Lung (tissue), 12 donors: ENCODE measurements around the gene OPALIN. TPM values are rescaled to one million over a fixed set of nuclear protein-coding genes. Genes with fewer than 3 reads are reported as not detected.

ENCODE experiments used
- ATAC-seq: fragments of 200-7000 bp; cut with Tn5 transposase; one replicate; pipeline ENCODE4 v1.9.1; 2020; ENCODE audit warnings: moderate number of reproducible peaks; ENCODE audit not compliant: insufficient read depth, low FRiP score
- DNase-seq, 3 donors: peaks; one replicate each; pipeline ENCODE4 v3.0.0-alpha.2; 2013 to 2017
- H3K27ac ChIP-seq, 2 donors: one replicate each; pipeline ENCODE4 v1.5.1; 2013; ENCODE audit warnings: mild to moderate bottlenecking in 2 of 2, moderate library complexity in 2 of 2, control low read depth in 1 of 2, inconsistent platforms in 1 of 2, low read depth in 1 of 2, low read length in 1 of 2
- H3K27me3 ChIP-seq, 3 donors: one replicate each; pipeline ENCODE4 v1.5.1; 2013; ENCODE audit warnings: low read length in 2 of 3; ENCODE audit not compliant: control insufficient read depth in 3 of 3, insufficient read depth in 3 of 3
- H3K36me3 ChIP-seq, 4 donors: one replicate each; pipeline ENCODE4 v1.5.1; 2013; ENCODE audit warnings: low read length in 4 of 4, mild to moderate bottlenecking in 1 of 4, moderate library complexity in 1 of 4; ENCODE audit not compliant: control insufficient read depth in 4 of 4, insufficient read depth in 4 of 4
- H3K4me1 ChIP-seq, 5 donors: one replicate each; pipeline ENCODE4 v1.5.1; 2013; ENCODE audit warnings: low read length in 5 of 5, mild to moderate bottlenecking in 2 of 5, moderate library complexity in 1 of 5; ENCODE audit not compliant: control insufficient read depth in 5 of 5, insufficient read depth in 5 of 5
- H3K4me3 ChIP-seq: one replicate; pipeline ENCODE4 v1.5.1; 2013; ENCODE audit warnings: mild to moderate bottlenecking, control low read depth, moderate library complexity
- H3K9ac ChIP-seq, 2 donors: one replicate each; pipeline ENCODE4 v1.5.1; 2013; ENCODE audit warnings: low read length in 2 of 2, control low read depth in 1 of 2; ENCODE audit not compliant: insufficient read depth in 1 of 2
- H3K9me3 ChIP-seq, 4 donors: one replicate each; pipeline ENCODE4 v1.5.1; 2013; ENCODE audit warnings: low read length in 3 of 4, mild to moderate bottlenecking in 1 of 4, moderate library complexity in 1 of 4; ENCODE audit not compliant: control insufficient read depth in 4 of 4, insufficient read depth in 3 of 4
- WGBS, 2 donors: extraction: QIAGEN DNeasy Blood & Tissue Kit; methylation state at CpG; one replicate each; pipeline ENCODE4 v1.1.7; 2013; 5-methylcytosine and 5-hydroxymethylcytosine counted together
- polyA plus RNA-seq, 2 donors: library from polyadenylated mRNA; stranded (reverse); fragments of 200-250 nt; gene quantifications; one replicate each; pipeline ENCODE4 v1.2.1, GENCODE V29; 2013
- total RNA-seq, 2 donors: library from RNA; depleted of rRNA in 1 of 2; stranded (reverse); fragments of >200 nt in 1 of 2; gene quantifications; one replicate each; pipeline ENCODE4 v1.2.1, GENCODE V29; 2014 to 2021
- TF ChIP-seq, protein P1 (sequence below): IDR thresholded peaks from 2 replicates; pipeline ENCODE4 v1.5.1; 2012; ENCODE audit warnings: mild to moderate bottlenecking; ENCODE audit errors: control extremely low read depth, extremely low read depth
- donor health status: control.
- donor health status: control.
- donor health status: Bipolar disorder and iron deficiency.
- donor health status: healthy.
- donor health status: DM: yes; HTN: yes; CAD: no.

Gene OPALIN
- total and polyA plus RNA-seq, 4 donors = not detected

DNA sequence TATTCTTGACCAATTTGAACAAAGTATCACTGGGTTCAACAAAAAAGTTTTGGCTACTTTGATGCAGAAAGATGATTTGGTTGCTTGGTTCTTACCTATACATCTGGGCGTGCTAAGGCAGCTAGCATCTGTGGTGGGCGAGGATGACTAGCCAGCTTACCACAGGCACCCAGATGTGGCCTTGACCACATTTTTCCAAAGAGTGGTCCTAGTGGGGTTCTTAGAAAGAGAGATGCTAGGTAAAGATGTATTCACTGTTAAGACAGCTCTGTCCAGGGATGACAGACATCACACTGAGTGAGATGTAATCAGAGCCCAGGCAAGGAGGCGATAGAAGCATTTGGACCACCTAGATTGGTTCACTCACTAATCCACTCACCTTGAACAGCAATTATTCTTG, 53.8 kb downstream of the OPALIN start:
- WGBS, 2 donors = 84 to 91% methylated on average over 3 of the region's 3 CpGs
- H3K4me1 ChIP-seq = peaks cover 2 to 14% (median 9%) of the 10 kb centered on the region in 5 donors

DNA sequence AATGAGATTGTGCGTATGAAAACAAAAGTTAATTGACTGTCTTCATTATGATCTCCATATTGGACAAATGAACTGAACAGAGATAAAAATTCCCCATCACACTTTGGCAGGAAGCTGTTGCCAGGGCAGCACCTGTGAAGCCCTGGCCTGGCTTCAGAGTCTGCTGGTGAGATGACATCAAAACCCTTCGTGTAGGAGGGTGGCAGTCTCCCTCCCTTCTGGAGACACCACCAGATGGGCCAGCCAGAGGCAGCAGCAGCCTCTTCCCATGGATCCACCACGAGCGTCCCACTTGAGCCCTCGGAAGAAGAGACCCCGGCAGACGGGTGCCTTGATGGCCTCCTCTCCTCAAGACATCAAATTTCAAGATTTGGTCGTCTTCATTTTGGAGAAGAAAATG, 54.6 kb downstream of the OPALIN start, which contains the start of gene DNTT:
DNTT (plus strand) TSS at position 205 of the 400 bp plus-strand sequence; CDS start at position 269, 64 bp downstream.
- Histone ChIP-seq H3K9me3 (no peaks in the 10 kb centered on the region), H3K27ac (no peak within 1 kb of the TSS), H3K4me3 (no peak within 1 kb of the TSS), H3K9ac (no peak within 1 kb of the TSS), H3K36me3 (no peaks in the 10 kb centered on the region), H3K4me1 (peaks cover 2 to 6% (median 5%) of the 10 kb centered on the region in 5 donors), H3K27me3 (no peaks in the 10 kb centered on the region)
- ATAC-seq (no peak), DNase-seq (no peak)
- TF ChIP-seq, protein P1, sequence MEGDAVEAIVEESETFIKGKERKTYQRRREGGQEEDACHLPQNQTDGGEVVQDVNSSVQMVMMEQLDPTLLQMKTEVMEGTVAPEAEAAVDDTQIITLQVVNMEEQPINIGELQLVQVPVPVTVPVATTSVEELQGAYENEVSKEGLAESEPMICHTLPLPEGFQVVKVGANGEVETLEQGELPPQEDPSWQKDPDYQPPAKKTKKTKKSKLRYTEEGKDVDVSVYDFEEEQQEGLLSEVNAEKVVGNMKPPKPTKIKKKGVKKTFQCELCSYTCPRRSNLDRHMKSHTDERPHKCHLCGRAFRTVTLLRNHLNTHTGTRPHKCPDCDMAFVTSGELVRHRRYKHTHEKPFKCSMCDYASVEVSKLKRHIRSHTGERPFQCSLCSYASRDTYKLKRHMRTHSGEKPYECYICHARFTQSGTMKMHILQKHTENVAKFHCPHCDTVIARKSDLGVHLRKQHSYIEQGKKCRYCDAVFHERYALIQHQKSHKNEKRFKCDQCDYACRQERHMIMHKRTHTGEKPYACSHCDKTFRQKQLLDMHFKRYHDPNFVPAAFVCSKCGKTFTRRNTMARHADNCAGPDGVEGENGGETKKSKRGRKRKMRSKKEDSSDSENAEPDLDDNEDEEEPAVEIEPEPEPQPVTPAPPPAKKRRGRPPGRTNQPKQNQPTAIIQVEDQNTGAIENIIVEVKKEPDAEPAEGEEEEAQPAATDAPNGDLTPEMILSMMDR = no peak
- 82 to 89% methylated on average over 8 of the region's 8 CpGs for WGBS, 2 donors

More for the DNA sequence above, 53.8 kb downstream of the OPALIN start:
- H3K27ac ChIP-seq = no peak overlapping the region
- no peak overlapping the region for H3K9ac ChIP-seq
- no peaks in the 10 kb centered on the region for H3K9me3 ChIP-seq
- H3K36me3 ChIP-seq = no peaks in the 10 kb centered on the region
- H3K4me3 ChIP-seq = no peak overlapping the region
- DNase-seq (no peak), ATAC-seq (no peak)
- TF ChIP-seq, protein P1 = no peak
- H3K27me3 ChIP-seq = no peaks in the 10 kb centered on the region

DNA sequence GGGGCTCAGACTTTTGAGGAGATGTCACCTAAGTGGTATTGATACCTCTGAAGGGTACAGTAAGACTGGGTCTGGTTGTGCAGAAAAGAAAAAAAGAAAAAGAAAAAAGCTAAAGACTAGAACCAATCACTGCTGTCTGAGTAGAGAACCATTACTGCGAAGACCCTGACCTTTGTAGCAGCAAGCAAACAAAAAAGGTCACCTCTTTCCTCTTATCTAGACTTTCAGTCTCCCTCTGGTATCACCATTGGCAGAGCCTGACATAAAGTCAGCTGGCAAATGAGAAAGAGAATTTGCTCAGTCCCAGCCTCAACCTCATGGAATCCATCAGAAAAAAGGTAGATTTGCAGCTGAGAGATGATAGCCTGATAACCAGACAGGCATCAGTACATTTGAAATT, 57.2 kb downstream of the OPALIN start:
- DNase-seq (no peak), ATAC-seq (no peak)
- Histone ChIP-seq H3K9ac (no peak overlapping the region), H3K4me3 (no peak overlapping the region), H3K27ac (no peak overlapping the region), H3K27me3 (no peaks in the 10 kb centered on the region), H3K36me3 (no peaks in the 10 kb centered on the region), H3K9me3 (no peaks in the 10 kb centered on the region), H3K4me1 (peaks cover 0 to 5% (median 0%) of the 10 kb centered on the region in 5 donors)
- TF ChIP-seq, protein P1 = no peak
- WGBS, 2 donors = 47 to 65% methylated on average over 1 of the region's 1 CpG

DNA sequence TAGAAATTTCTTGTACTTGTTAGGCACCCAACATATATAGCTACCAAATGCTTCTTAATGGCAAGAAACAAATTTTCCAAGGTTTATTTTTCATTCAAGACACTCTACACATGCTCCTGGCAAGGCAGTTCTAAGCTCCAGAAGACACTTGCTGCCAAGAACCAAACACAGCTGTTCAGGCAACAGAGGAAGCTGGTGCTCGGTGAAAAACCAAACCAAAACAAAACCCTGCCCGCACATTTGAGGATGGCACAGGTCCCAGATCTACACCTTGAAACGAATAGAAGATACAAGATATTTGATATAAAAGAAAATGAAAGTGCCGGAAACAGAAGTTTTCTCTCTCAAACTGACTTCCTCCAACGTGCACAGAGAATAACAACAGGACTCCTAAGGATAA, 59.4 kb downstream of the OPALIN start:
- no peak for ATAC-seq
- H3K27me3 ChIP-seq = no peaks in the 10 kb centered on the region
- H3K4me3 ChIP-seq = no peak overlapping the region
- H3K4me1 ChIP-seq = peaks cover 0 to 5% (median 0%) of the 10 kb centered on the region in 5 donors
- H3K27ac ChIP-seq = no peak overlapping the region
- no peaks in the 10 kb centered on the region for H3K36me3 ChIP-seq
- H3K9ac ChIP-seq = no peak overlapping the region
- DNase-seq = peak in 2 of 3 donors; percentile 19 to 47
- H3K9me3 ChIP-seq = no peaks in the 10 kb centered on the region
- WGBS, 2 donors = 5 to 21% methylated on average over 5 of the region's 5 CpGs
- TF ChIP-seq, protein P1 = no peak
